ENCODE data around the gene PTPRO.

PTPRO gene

GRCh38 chr12:15543347-15543746, 221.0 kb downstream of the PTPRO start:
- CTCF ChIA-PET, result interaction anchor here (1.6 to 2.1 kb wide), 2 partner anchors 11 to 41 kb away, joined by 5 to 8 read pairs; no protein-coding TSS in a partner anchor

DNA sequence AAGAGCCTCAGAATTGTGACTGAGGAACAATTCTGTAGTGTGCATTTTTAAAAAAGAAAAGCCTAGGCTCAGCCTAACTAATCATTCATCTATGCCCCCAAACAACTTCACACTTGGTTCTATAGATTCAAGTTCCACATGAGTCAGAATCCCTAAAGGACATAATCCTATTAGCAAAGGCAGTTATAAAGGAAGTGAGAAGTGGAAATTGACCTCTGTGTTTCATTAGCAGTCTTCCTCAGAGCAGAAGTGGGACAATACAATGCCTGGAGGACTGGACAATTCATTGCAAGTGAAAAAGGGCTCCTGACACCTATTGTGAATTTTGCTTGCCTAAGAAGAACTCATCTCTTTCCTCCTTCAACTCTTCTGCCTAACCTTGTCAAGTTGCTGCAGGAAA, 222.3 kb downstream of the PTPRO start:
- TF ChIP-seq CTCF (IDR thresholded peaks at IDR 0.05; ENCODE audit: control extremely low read depth, extremely low read depth, low read depth, missing control alignments), result no peak
- CTCF ChIA-PET, result interaction anchor here (0.8 to 8.4 kb wide), 4 partner anchors 10 to 46 kb away, joined by 3 to 78 read pairs (median 6); no protein-coding TSS in a partner anchor
- no peak for DNase-seq (ENCODE audit: extremely low spot score)

More at GRCh38 chr12:15543347-15543746, 221.0 kb downstream of the PTPRO start:
- TF ChIP-seq CTCF (IDR thresholded peaks at IDR 0.05; ENCODE audit: control extremely low read depth, extremely low read depth, low read depth, missing control alignments), result no peak
- no peak for DNase-seq (ENCODE audit: extremely low spot score)
- POLR2A ChIA-PET, result no interaction called here

DNA sequence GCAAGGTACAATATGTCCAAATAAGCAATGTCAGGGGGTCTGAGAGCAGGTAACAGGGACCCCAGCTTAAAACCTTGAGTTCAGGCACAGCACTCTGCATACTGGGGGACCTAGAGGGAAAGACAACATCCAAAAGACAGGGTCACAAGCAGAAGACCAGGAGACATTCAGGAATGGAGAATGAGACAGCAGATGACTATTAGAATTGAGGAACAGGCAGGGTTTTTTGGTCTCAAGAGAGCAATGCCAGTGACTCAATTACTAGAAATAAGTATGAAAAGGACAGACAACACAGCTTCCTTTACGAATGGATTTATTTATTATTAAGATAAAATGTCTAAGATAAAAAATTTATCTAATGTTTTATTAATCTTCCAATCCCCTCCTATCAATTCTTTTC, 223.0 kb downstream of the PTPRO start:
- no peak for DNase-seq (ENCODE audit: extremely low spot score)
- CTCF ChIA-PET, result interaction anchor here (0.7 to 8.4 kb wide), 8 partner anchors 8 to 45 kb away, joined by 3 to 78 read pairs (median 7); no protein-coding TSS in a partner anchor
- POLR2A ChIA-PET, result no interaction called here
- no peak for TF ChIP-seq CTCF (IDR thresholded peaks at IDR 0.05; ENCODE audit: control extremely low read depth, extremely low read depth, low read depth, missing control alignments)

More for the DNA sequence above, 222.3 kb downstream of the PTPRO start:
- POLR2A ChIA-PET, result no interaction called here

GRCh38 chr12:15546102-15546701, 223.9 kb downstream of the PTPRO start:
- TF ChIP-seq CTCF (IDR thresholded peaks at IDR 0.05; ENCODE audit: control extremely low read depth, extremely low read depth, low read depth, missing control alignments), result no peak
- DNase-seq (ENCODE audit: extremely low spot score), result peak; percentile 49
- CTCF ChIA-PET, result interaction anchor here (0.7 to 8.4 kb wide), 10 partner anchors 9 to 44 kb away, joined by 3 to 78 read pairs (median 7); no protein-coding TSS in a partner anchor
- POLR2A ChIA-PET, result interaction anchor here (0.8 kb wide), 1 partner anchor 12 kb away, joined by 3 read pairs; no protein-coding TSS in a partner anchor

DNA sequence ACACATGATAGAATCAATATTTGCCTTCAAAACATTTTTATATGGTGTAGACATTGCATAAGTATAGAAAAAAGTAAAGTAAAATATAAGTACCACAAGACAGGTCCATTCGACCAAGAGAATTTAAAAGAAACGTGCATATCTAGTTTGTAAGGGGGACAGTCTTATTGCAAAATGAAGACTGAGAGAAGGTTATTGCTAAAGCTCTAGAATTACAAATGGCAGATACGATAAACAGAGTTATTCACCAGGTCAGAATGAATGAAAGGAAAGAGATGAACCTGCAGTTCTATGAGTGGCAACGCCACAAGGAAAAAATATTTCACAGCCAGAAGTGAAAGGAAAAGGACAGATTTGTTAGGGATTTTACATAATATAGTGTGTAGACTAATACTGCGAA, 224.8 kb downstream of the PTPRO start:
- CTCF ChIA-PET, result interaction anchor here (0.9 to 8.4 kb wide), 7 partner anchors 10 to 38 kb away, joined by 4 to 78 read pairs (median 10); no protein-coding TSS in a partner anchor
- POLR2A ChIA-PET, result no interaction called here
- no peak for DNase-seq (ENCODE audit: extremely low spot score)
- TF ChIP-seq CTCF (IDR thresholded peaks at IDR 0.05; ENCODE audit: control extremely low read depth, extremely low read depth, low read depth, missing control alignments), result no peak

- DNase-seq (ENCODE audit: extremely low spot score), result no peak
- ChIA-PET POLR2A (no interaction called here), CTCF (interaction anchor here (1.1 to 8.4 kb wide), 6 partner anchors 10 to 38 kb away, joined by 3 to 78 read pairs (median 24); no protein-coding TSS in a partner anchor)
- no peak for TF ChIP-seq CTCF (IDR thresholded peaks at IDR 0.05; ENCODE audit: control extremely low read depth, extremely low read depth, low read depth, missing control alignments)
These were observed 225.4 kb downstream of the PTPRO start for GRCh38 chr12:15547691-15548090.

All from GM10248 (cell line).